HG02885 (cell line): ENCODE results near the gene TRIB2.
A peak's percentile ranks its signal among the peaks of the same experiment; 100 is the strongest.
"Not testable (repeated sequence)": the region's sequence is repeated elsewhere in the genome, so short reads cannot be mapped to it uniquely, and the experiment has no call there.

Experiments used
- ATAC-seq: cut with Tn5 transposase; IDR thresholded peaks from one replicate; pipeline ENCODE4 v1.9.1; 2021; ENCODE audit warnings: mild to moderate bottlenecking; ENCODE audit not compliant: unreplicated experiment, poor library complexity

Gene TRIB2

DNA sequence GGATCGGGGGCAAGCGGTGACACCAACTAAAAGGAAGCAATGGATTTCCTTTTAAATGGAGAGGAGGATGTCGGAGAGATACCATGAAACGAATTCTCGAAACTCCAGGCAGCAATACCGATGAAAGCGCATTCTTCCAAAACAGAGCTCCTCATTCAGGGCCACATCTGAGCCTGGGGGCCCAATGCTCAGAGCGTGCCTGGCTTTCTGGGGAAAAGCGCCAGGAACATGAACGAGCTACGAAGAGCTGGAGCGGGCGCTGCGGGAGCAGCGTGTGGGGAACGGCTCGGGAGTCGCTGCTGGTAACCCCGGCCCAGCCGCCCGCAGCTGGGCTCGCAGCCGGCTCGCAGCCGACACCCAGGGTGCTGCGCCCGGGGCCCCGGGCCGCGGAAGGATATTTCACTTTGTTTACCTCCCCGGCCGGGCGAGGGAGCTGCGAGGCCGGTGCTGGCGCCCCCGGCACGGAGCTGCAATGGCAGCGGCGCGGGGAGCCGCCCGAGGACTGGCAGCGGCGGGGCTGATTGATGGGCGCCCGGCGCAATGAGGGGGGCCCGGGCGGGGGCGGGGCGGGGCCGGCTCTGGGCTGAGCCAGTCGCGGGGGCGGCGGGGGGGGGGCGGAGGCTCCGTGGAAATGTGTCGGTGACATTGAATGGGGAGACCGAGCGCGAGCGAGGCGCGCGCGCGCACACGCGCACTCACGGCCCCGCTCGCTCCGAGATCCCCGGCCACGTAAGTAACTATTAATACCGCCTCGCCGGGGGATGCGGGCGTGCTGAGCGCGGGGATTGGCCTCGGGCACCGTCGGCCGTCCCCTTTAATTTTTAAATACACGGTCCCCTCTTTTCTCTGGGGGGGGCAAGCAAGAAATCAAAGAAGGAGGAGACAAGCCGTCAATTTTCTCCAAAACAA, at the start of gene TRIB2:
Gene TRIB2 (plus strand): TSS at position 655 of the 909 bp plus-strand sequence. CDS start 1,372 bp downstream, outside the sequence.
- ATAC-seq, result peak; percentile 72

- no peak for ATAC-seq
Observed at GRCh38 chr2:12669036-12669435, 47.7 kb upstream of the TRIB2 start.

DNA sequence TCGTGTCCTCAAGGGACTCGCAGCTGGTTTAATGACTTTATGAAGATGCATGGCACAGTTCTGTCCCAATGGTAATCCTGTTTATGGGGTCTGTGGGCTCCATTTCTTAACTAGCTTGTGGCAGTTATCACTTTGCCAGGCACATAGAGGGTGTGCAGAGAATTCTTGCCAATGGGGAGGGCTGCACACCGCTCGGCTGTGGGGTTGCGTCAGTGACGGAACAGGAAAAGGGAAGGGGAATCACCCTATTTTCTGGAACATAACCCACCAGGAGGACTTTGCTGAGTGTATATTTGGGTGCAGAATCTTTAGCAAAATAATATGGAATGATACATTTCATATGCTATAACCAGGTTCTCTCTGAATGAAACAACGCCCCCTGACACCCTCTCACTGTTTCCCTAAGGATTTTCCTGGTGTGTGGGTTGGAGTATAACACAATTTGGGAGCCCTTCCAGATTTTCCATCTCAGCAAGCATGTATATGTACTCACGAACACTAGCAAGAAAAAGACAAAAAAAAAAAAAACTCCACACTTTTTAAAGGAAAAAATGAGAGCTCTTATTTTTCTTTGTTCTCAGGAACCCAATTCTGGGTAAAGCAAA, 43.9 kb upstream of the TRIB2 start:
- ATAC-seq, result no peak

DNA sequence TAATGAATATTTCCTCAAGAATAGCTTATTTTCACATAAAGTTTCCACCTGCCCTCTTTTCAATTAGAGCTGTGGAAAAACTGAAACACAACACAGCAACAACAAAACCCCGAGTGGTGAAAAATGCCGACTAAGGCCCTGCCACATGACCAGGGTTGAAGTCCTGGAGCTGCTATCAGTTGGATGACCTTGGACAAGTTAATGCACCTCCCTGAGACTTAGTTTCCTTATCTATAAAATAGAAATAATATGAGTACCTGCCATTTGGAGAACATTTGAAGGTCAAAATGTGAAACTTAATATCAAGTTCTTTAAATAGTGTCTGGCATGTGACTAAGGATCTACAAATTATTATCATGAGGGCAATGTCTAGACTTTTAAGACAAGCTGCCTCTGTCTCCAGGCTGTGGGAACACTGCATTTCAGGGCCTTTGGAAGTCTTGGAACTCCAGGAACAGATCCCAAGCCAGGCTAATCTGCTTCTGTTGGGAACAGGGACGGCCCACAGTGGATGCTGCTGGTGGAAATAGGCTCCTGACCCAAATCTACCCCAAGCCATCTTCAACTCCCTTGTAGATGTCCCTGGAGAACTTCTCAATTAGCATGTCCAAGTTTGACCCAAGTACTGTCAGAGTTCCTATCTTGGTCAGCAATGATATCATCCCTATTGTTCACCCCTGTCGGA, 42.0 kb upstream of the TRIB2 start:
- no peak for ATAC-seq

- ATAC-seq, result no peak
Observed at GRCh38 chr2:12675352-12675795, 41.4 kb upstream of the TRIB2 start.

DNA sequence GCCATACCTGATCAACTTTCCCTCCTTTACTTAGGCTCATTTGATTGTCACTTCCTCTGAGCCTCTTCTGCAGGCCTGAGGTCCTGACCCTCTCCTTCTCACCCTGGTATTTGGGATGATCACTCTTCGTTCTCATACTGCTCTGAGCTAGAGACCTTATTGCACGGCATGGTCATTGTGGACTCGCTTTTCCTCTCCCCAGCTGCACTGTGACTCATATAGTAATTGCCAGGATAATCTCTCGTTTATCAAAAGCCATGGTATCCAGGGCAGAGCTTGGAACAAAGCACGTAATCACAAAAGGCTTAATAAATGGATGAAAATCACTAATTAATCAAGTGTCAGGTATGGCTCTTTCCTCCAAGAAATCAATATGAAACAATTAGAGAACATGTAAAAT, 40.9 kb upstream of the TRIB2 start:
- no peak for ATAC-seq

- ATAC-seq, result no peak
Observed at GRCh38 chr2:12676771-12677170, 40.0 kb upstream of the TRIB2 start.

DNA sequence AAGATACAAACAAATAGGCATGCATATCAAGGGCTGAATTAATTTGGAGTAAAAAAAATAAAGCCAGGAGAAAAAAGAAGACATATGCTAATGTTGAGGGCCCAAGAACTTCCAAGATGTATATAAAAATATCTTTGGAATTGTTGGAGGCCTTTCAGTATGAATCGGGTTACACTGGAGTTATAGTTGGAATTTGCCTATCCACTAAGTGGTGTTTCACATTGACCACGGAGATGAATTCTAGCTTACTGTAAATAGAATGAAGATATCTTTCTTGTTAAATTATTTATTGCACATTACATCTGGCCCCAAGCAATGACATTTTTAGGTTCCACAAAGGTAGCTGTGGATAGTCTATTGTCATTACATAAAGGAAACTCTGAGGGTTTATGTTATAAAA, 38.5 kb upstream of the TRIB2 start:
- ATAC-seq, result no peak

- no peak for ATAC-seq
Observed at GRCh38 chr2:12679550-12680072, 37.1 kb upstream of the TRIB2 start.

DNA sequence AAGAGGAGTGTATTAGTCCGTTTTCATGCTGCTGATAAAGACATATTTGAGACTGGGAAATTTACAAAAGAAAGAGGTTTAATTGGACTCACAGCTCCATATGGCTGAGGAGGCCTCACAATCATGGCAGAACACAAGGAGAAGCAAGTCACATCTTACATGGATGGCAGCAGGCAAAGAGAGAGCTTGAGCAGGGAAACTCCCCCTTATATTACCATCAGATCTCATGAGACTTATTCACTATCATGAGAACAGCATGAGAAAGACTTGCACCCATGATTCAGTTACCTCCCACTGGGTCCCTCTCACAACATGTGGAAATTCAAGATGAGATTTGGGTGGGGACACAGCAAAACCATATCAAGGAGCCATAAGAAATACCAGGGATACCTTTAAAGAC, 36.6 kb upstream of the TRIB2 start:
- not testable (repeated sequence) for ATAC-seq

DNA sequence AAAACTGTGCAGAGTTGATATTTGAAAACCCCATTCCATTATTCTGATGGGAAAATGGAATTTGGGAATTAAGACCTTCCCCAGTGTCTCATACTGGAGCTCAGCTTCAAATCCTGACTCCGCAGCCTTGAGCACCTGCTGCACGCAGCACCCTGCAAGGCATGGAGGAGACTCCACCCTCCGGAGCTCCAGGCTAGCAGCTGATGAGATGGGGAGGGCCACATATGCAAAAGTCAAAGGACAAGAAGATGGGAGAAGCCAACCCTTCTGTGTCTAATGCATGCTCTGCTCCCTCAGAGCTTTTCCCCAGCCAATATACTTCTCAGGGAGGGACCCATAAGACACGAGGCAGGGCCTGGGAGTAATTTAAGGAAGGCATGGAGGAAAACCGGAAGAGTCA, 34.7 kb upstream of the TRIB2 start:
- ATAC-seq, result no peak

GRCh38 chr2:12683457-12684100, 33.2 kb upstream of the TRIB2 start:
- ATAC-seq, result no peak

- no peak for ATAC-seq
Observed at GRCh38 chr2:12684471-12684936, 32.2 kb upstream of the TRIB2 start.

DNA sequence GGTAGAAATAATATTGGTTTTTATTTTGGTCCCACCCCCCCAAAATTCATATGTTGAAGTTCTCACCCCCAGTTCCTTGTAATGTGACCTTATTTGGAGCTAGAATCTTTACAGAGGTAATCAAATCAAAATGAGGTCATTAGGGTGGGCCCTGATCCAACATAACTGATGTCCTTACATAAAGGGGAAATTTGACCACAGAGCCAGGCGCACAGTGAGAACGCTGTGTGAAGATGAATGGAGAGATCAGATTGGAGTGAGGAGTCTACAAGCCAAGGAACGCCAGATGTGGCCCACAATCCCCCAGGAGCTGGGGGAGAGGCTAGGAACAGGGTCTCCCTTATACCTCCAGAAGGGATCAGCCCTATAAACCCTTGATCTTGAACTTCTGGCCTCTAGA, 31.6 kb upstream of the TRIB2 start:
- no peak for ATAC-seq

GRCh38 chr2:12685956-12686355, 30.8 kb upstream of the TRIB2 start:
- ATAC-seq, result no peak

- no peak for ATAC-seq
Observed at GRCh38 chr2:12686708-12687283, 29.9 kb upstream of the TRIB2 start.

GRCh38 chr2:12688091-12688490, 28.6 kb upstream of the TRIB2 start:
- no peak for ATAC-seq

DNA sequence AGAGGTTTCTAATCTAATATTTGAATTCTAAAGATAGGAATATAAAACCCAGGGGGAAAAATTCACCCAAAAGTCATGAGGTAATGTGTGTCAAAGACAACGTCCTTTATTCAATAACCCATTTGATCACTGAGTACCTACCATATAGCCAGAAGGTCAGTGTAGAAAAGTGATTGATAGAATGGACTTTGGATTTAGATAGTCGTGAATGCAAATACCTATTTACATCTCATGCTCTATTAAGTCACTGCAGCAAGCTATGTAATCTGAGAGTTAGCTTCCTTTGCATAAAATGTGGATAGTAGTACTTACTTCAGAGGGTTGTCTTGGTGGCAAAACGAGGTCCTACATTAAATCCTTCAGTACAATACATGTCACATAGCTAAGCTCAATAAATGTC, 27.8 kb upstream of the TRIB2 start:
- no peak for ATAC-seq

DNA sequence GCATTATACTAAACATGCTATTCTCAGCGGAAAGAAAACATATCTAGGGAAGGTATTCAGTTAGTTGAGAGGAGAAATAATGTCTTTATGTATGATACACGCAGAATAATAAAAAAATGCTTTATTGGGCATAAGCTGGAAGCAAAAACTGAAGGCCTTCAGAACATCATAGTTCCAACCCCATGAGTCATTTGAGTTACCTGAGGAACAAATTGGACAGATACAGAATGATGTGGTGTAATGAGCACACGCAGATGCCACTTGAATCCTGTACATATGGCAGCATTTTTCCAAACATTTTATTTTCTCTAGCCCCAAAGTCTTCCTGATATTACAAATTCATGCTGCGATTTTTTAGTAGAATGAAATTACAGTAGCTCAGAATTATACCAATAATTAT, 23.2 kb upstream of the TRIB2 start:
- ATAC-seq, result no peak
